Measurements from ENCODE around the gene ZNF263. TPM values are rescaled to one million over a fixed set of nuclear protein-coding genes. Genes with fewer than 3 reads are reported as not detected.
A peak's percentile ranks its signal among the peaks of the same experiment; 100 is the strongest.

ZNF263 gene
- total and polyA plus RNA-seq, 9 of the 15 experiments (the other 6 are each of a cell fraction or from before 2014, with no cell fraction given): 4.6 to 48.3 (median 31.8) TPM

DNA sequence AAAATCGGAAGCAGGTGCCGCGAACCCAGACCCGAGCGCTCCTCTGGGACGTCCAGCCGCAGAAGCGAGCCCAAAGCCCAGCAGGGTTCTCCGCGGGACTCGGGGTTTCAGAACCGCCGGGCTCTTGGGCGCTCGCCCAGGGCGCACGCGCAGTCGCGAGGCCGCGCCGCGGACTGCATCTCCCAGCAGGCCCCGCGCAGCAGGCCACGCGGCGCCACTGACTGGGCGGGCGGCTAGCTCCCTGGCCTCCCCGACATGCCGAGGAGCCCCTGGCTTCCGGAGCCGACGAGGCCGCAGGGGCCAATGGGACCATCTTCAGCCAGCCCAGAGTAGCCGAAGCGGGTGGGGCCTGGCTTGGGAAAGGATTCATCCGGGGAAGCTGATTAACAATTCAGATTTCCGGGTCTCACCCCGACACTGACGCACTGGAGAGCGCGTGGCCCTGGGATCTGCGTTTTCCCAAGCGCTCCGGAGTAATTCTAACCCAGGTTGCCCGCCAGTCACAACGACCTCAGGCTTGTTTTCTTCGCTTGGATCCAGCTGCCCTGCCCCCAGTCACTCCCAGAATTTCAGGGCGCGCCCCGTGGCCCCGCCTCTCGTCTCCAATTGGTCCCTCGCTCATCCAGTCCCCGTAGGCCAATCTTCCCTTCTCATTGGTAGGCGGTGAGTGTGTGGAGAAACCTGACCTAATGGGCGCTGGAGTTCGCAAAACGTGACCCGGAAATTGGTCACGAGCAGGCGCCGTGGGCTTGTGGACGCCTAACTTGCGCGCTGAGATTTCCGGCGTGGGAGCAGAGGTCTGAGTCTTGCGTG is at the start of gene ZNF263 (continued):
- TF ChIP-seq, protein P1, sequence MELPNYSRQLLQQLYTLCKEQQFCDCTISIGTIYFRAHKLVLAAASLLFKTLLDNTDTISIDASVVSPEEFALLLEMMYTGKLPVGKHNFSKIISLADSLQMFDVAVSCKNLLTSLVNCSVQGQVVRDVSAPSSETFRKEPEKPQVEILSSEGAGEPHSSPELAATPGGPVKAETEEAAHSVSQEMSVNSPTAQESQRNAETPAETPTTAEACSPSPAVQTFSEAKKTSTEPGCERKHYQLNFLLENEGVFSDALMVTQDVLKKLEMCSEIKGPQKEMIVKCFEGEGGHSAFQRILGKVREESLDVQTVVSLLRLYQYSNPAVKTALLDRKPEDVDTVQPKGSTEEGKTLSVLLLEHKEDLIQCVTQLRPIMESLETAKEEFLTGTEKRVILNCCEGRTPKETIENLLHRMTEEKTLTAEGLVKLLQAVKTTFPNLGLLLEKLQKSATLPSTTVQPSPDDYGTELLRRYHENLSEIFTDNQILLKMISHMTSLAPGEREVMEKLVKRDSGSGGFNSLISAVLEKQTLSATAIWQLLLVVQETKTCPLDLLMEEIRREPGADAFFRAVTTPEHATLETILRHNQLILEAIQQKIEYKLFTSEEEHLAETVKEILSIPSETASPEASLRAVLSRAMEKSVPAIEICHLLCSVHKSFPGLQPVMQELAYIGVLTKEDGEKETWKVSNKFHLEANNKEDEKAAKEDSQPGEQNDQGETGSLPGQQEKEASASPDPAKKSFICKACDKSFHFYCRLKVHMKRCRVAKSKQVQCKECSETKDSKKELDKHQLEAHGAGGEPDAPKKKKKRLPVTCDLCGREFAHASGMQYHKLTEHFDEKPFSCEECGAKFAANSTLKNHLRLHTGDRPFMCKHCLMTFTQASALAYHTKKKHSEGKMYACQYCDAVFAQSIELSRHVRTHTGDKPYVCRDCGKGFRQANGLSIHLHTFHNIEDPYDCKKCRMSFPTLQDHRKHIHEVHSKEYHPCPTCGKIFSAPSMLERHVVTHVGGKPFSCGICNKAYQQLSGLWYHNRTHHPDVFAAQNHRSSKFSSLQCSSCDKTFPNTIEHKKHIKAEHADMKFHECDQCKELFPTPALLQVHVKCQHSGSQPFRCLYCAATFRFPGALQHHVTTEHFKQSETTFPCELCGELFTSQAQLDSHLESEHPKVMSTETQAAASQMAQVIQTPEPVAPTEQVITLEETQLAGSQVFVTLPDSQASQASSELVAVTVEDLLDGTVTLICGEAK (IDR thresholded peaks at IDR 0.05): peak; percentile 96
- TF ChIP-seq, protein P1 (CRISPR knock-in tag; IDR thresholded peaks at IDR 0.05): no peak
- TF ChIP-seq FOS (IDR thresholded peaks at IDR 0.05; ENCODE audit: extremely low read depth, insufficient read length) (peak; percentile 43), POU5F1 (IDR thresholded peaks at IDR 0.05; ENCODE audit: borderline replicate concordance, low read depth, low read length, partially characterized antibody) (peak; percentile 30), BDP1 (IDR thresholded peaks at IDR 0.05; ENCODE audit: insufficient read depth, insufficient read length) (no peak)
- TF ChIP-seq, protein P2, sequence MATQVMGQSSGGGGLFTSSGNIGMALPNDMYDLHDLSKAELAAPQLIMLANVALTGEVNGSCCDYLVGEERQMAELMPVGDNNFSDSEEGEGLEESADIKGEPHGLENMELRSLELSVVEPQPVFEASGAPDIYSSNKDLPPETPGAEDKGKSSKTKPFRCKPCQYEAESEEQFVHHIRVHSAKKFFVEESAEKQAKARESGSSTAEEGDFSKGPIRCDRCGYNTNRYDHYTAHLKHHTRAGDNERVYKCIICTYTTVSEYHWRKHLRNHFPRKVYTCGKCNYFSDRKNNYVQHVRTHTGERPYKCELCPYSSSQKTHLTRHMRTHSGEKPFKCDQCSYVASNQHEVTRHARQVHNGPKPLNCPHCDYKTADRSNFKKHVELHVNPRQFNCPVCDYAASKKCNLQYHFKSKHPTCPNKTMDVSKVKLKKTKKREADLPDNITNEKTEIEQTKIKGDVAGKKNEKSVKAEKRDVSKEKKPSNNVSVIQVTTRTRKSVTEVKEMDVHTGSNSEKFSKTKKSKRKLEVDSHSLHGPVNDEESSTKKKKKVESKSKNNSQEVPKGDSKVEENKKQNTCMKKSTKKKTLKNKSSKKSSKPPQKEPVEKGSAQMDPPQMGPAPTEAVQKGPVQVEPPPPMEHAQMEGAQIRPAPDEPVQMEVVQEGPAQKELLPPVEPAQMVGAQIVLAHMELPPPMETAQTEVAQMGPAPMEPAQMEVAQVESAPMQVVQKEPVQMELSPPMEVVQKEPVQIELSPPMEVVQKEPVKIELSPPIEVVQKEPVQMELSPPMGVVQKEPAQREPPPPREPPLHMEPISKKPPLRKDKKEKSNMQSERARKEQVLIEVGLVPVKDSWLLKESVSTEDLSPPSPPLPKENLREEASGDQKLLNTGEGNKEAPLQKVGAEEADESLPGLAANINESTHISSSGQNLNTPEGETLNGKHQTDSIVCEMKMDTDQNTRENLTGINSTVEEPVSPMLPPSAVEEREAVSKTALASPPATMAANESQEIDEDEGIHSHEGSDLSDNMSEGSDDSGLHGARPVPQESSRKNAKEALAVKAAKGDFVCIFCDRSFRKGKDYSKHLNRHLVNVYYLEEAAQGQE (IDR thresholded peaks at IDR 0.05; ENCODE audit: borderline replicate concordance): peak; percentile 63
- TF ChIP-seq, protein P2 (CRISPR knock-in tag; IDR thresholded peaks at IDR 0.05; ENCODE audit: low read depth): 0 out of 2 replicates have a peak, but pooled peaks have one; percentile 11
